ENCODE results near the gene TMEM138.
"Not testable (repeated sequence)": the region's sequence is repeated elsewhere in the genome, so short reads cannot be mapped to it uniquely, and the experiment has no call there.

The TMEM138 gene

GRCh38 chr11:61367406-61367805 lies 5.2 kb downstream of the TMEM138 start:
- no peak for FAIRE-seq

- FAIRE-seq = no peak
These were observed 6.5 kb downstream of the TMEM138 start for GRCh38 chr11:61368646-61369045.

- no peak for FAIRE-seq
These were observed 7.5 kb downstream of the TMEM138 start for GRCh38 chr11:61369372-61370348.

DNA sequence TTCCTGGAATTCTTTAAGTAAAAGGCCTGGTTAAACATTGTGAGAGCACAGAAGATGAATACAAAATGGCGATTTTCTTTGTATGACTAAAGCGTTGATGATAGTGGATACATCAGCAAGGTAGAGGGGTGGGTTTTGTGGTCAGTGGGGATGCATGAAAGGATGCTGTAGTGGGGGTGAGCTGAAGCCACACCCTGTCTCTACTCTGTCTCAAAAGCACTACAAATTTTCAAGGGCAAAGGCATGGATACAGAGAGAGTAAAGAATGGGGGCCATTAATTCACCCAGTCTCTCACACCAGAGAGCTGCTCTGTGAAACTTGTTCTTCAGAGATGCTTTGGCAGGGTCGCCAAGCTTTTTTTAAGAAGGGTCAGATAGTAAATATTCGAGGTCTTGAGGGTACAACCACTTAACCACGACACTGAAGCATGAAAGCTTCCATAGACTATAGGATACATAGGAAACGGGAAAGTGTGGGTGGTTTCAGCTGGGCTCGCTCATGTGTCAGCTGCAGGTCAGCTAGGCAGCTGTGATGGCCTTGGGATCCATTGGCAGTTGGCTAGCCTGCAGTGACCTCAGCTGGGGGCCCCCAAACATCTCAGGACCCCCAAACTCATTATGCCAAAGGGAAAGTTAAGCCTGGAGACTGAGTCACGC lies 8.3 kb downstream of the TMEM138 start:
- FAIRE-seq = no peak

DNA sequence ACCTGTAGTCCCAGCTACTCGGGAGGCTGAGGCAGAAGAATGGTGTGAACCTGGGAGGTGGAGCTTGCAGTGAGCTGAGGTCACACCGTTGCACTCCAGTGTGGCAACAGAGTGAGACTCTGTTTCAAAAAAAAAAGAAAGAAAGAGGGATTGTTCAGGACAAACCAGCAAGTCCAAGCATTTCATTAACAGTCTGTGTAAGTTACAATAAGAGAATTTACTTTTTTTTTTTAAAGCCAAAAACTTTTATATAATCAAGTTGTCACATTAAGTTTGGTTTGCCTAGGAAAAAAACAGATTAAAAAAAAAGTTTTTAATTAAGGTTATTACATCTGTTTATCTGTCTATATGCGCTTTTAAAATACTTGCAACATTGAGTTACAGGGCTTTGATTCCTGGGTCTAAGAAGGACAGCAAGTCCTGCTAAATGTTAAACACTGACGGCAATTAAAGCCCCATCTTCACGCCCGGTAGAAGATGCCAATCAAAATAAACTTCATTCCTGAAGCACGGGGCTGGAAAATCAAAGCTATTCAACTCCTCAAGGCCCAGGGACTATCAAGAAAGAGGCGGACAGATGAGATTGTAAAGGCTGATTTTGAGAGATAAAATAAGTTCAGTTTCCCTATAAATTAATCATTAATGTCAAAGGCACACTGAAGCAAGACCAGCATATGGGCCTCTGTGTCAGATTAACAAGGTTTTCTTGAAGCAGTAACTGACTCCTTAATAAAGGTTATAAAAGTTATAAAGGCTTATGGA lies 10.7 kb downstream of the TMEM138 start:
- FAIRE-seq = no peak

GRCh38 chr11:61375761-61376108 lies 13.6 kb downstream of the TMEM138 start:
- no peak for FAIRE-seq

- FAIRE-seq = no peak
These were observed 15.4 kb downstream of the TMEM138 start for GRCh38 chr11:61377461-61378160.

DNA sequence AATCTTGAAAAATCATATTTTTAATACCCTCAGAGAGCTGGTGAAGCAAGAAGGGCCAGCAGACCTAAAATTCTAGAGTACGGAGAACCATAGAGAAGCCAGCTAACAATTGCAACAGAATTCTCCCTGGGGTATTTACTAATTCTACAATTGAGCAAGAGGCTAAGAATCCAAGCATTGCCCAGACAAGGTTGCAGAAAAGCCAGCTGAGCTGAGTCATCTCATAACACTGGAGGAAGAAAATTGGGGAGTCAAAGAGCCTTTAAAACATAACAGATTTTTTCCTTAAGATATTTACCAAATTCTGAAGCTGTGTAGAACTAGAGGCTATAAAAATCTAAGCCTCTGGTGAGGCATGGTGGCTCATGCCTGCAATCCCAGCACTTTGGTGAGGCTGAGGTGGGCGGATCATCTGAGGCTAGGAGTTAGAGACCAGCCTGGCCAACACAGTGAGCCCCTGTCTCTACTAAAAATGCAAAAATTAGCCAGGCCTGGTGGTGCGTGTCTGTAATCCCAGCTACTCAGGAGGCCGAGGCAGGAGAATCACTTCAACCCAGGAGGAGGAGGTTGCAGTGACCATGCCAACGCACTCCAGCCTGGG lies 16.6 kb downstream of the TMEM138 start:
- peak; percentile 58 for FAIRE-seq

DNA sequence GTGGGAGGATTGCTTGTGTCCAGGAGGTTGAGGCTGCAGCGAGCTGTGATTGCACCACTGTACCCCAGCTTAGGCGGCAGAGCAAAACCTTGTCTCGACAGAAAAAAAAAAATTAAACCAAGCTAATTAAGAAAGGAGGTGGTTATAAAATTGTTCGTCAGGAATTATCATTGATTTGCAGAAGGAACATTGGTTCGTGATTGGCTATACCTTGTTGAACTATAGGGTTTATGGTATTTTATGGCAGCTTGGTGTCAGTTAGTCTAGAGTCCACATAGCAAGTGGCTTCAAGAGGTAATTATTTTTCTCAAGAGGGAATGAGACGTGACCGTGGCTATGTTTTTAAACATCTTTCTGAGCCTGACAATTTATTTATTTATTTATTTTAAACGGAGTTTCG lies 18.7 kb downstream of the TMEM138 start:
- no peak for FAIRE-seq

GRCh38 chr11:61383859-61384258 lies 21.7 kb downstream of the TMEM138 start:
- not testable (repeated sequence) for FAIRE-seq

DNA sequence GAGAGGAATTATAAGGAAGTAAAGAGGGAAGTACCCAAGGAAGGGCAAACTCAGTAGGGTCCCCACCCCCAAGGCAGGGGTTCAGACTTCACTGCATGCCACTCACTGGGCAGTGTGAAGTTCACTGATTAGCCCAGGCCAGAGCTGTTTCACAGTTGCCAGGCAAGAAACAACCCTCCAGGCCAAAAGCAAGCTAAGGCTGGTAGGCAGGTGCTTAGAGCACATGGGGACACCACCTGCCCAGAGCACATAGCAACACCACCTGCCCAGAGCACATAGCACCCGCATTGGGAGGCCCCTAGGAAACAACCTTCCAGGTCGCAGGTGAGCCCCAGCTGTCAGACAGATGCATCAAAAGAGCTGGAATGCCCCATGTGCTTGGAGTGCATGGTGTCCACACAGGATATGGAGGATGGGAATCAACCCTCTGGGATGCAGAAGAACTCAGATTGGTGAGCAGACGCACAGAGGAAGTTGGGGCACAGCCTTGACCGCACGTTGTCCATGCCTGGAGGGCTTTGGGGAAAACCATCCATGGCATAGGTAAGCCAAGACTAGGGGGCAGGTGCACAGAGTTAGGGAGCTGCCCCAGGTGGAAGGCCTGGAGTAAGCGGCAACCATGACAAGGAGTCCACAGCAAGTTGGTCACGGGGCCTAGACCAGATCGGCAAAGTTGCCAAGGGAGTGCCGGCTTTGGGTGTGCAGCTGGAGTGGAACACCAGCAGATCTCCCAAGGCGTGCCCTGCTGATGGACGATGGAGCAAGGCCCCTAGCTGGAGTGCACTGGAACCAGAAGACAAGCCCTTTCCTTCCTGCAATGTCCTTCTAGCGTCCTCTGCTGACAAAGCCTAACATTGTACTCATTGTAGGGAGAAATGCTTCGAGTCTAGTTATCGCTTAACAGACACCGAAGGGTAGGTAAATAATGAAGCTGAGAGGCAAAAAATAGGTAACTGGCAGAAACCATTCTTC lies 22.4 kb downstream of the TMEM138 start:
- FAIRE-seq = no peak

- FAIRE-seq = no peak
These were observed 28.0 kb downstream of the TMEM138 start for GRCh38 chr11:61390161-61390560.

DNA sequence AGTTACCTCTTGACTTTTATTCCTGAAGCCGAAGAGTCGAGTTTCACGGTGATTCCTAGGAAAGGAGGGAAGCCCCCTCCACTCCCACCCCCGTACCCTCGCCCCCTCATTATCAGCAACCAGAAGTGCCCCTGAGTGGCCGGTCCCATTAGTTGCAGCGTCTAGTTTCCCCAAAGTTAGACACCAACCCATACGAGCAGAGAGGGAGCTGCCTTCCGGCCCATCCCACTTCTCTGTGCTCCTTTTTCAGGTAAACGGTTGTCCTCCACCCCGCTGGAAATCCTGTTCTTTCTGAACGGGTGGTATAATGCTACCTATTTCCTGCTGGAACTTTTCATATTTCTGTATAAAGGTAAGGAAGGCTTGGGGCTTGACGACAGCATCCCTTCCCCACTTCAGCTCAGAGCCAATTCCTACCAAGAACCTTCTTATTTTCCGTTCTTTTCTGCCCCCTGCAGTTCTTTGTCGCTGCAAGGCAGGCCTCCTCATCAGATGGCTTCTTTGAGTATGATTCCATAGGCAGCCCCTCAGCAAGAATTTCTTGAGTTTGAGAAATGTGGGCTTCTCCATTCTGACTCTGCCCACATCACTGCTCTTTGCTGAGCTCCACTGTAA lies 30.9 kb downstream of the TMEM138 start:
- FAIRE-seq = no peak

- no peak for FAIRE-seq
These were observed 39.0 kb downstream of the TMEM138 start for GRCh38 chr11:61401173-61401572.

GRCh38 chr11:61401573-61401972 lies 39.4 kb downstream of the TMEM138 start:
- no peak for FAIRE-seq

DNA sequence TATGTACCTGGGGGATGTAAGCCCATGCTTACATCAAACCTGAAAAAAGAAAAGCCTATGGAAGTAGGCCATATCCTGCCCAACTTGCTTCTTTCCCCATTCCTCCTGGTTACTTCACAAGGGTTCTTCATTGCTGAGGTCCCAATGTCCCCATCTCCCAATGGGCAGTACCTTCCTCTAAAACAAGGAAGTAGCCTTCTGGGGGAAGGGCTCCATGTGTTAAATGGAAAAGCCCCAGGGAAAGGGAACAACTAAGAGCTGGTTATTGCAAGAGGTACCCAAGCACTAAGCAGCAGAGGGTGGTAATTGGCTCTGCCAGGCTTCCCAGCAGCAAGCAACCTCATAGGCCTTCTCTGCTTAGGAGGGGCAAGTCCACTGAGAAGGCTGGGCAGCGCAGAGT lies 41.5 kb downstream of the TMEM138 start:
- no peak for FAIRE-seq

DNA sequence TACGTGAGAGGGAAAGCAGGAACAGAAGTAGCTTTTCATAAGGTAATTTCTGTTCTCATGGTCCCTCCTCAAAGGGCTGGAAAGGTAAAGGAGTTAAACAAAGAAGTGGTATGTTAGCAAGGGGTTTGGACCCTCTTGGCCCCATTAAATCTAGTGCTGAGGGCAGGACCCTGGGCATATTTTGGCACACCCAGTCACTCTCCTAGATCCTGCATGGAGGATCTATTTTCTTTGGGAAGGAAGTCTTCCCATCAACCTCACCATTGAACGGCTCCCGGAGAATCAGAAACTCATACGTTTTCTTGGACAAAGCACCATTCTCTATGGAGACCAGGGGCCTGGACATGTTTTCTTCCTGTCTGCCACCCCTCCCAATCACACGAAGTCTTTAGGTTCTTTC lies 41.9 kb downstream of the TMEM138 start:
- no peak for FAIRE-seq

- no peak for FAIRE-seq
These were observed 42.5 kb downstream of the TMEM138 start for GRCh38 chr11:61404641-61405040.

- no peak for FAIRE-seq
These were observed 43.9 kb downstream of the TMEM138 start for GRCh38 chr11:61406067-61406466.

- no peak for FAIRE-seq
These were observed 45.0 kb downstream of the TMEM138 start for GRCh38 chr11:61406991-61407728.

Measured in endometrium (tissue), 2 donors.